HFF-Myc (cell line): ENCODE results near the gene DDX19B.
"Not testable (repeated sequence)": the region's sequence is repeated elsewhere in the genome, so short reads cannot be mapped to it uniquely, and the experiment has no call there.

Experiments
- DNase-seq: peaks from one replicate; pipeline ENCODE4 v3.0.0-alpha.2; 2011; ENCODE audit warnings: low read depth; ENCODE audit errors: extremely low read depth
- H3K4me3 ChIP-seq: replicated peaks from 2 replicates; pipeline ENCODE4 v1.5.1; 2011; ENCODE audit warnings: low read depth, mild to moderate bottlenecking, control low read depth, low read length
- TF ChIP-seq, protein P1 (sequence below): IDR thresholded peaks from 2 replicates; pipeline ENCODE4 v1.5.1; 2012; ENCODE audit warnings: mild to moderate bottlenecking, low read depth, low read length, control low read depth; ENCODE audit errors: missing control alignments

DDX19B gene

DNA sequence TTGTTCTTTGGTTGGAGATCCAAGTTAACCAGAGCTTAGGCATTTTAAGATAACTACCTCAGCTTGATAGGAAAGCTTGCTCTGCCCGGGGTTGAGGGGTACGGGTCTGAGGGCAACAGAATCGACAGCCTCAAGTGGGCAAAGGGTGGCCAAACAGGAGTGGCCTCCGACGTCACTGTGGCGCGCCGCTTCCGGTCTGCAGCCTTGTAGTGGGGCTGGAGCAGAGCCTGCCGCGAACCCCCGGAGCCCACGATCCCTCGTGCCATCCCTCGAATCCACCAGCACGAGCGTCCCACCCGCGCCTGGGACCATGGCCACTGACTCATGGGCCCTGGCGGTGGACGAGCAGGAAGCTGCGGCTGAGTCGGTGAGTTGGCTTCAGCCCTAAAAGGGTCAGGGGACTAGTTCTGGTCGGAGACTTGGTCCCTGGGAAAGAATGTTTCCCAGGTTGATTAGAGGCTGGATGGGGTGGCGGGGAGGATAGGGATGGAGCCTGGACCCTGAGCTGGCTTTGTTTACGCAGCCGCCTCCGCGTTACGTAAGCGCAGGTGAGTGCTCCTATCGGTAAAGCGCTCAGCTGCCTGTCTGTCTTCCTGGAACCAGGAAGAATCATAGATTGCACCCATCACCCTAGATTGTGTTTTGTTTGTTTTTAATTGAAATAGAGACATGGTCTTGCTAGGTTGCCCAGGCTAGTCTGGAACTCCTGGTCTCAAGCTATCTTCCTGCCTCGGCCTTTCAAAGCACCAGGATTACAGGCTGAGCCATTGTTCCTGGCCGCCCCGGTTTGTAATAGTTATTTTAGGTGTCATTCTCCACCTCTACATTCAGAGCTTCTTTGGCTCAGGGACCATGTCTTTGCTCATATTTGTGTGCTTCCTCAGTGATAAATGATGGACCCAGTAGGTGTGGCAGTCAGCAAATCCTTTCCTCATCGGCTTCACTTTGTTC lies at the start of gene DDX19B:
DDX19B (plus strand) TSS at position 199 of the 951 bp plus-strand sequence; CDS start at position 311, 112 bp downstream.
- DNase-seq = peak; percentile 33
- TF ChIP-seq, protein P1, sequence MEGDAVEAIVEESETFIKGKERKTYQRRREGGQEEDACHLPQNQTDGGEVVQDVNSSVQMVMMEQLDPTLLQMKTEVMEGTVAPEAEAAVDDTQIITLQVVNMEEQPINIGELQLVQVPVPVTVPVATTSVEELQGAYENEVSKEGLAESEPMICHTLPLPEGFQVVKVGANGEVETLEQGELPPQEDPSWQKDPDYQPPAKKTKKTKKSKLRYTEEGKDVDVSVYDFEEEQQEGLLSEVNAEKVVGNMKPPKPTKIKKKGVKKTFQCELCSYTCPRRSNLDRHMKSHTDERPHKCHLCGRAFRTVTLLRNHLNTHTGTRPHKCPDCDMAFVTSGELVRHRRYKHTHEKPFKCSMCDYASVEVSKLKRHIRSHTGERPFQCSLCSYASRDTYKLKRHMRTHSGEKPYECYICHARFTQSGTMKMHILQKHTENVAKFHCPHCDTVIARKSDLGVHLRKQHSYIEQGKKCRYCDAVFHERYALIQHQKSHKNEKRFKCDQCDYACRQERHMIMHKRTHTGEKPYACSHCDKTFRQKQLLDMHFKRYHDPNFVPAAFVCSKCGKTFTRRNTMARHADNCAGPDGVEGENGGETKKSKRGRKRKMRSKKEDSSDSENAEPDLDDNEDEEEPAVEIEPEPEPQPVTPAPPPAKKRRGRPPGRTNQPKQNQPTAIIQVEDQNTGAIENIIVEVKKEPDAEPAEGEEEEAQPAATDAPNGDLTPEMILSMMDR = no peak
- peak within 1 kb of the TSS; percentile 82 for H3K4me3 ChIP-seq

- H3K4me3 ChIP-seq = peak overlapping the region; percentile 67
- not testable (repeated sequence) for DNase-seq
Measured at GRCh38 chr16:70249697-70250096, 49.3 kb upstream of the DDX19B start.

GRCh38 chr16:70250748-70251628 lies 48.0 kb upstream of the DDX19B start:
- TF ChIP-seq, protein P1 = no peak
- no peak for DNase-seq
- peak overlapping the region; percentile 67 for H3K4me3 ChIP-seq

- DNase-seq = peak; percentile 73
- peak within 1 kb of the TSS; percentile 67 for H3K4me3 ChIP-seq
- TF ChIP-seq, protein P1 = peak; percentile 88
Measured at GRCh38 chr16:70251629-70252354, 47.2 kb upstream of the DDX19B start, which contains the start of gene EXOSC6. EXOSC6 (minus strand) TSS chr16:70251940; CDS start chr16:70251900, 40 bp downstream.

DNA sequence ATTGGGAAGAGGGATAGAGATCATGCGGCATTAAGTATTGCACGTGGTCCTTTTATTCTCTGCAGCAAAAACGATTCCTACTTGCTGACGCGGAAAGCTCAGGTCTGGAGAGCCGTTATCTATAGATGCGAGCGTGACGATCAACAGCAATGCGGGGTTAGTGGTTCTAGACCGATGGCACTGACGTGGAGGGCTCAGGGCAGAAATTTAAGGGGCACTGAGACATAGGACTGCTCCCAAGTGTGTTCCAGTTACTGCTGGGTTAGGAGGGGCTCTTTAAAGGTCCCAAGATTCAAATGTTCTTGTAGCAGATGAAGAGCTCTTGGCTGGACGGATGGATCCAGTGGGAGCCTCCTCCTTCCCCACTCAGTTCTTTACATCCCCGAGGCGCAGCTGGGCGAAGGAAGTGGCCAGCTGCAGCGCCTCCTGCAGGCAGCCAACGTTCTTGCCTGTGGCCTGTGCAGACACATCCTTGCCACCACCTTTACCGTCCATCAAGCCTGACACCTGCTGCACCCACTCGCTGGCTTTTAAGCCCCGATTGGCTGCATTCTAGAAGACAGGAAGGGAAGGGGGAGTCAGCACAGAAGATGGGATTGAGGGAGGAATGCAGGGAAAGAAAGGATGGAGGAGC lies 46.5 kb upstream of the DDX19B start:
- no peak overlapping the region; the same call in 1 of the 2 replicates for H3K4me3 ChIP-seq
- no peak for DNase-seq
- TF ChIP-seq, protein P1 = peak; percentile 54

DNA sequence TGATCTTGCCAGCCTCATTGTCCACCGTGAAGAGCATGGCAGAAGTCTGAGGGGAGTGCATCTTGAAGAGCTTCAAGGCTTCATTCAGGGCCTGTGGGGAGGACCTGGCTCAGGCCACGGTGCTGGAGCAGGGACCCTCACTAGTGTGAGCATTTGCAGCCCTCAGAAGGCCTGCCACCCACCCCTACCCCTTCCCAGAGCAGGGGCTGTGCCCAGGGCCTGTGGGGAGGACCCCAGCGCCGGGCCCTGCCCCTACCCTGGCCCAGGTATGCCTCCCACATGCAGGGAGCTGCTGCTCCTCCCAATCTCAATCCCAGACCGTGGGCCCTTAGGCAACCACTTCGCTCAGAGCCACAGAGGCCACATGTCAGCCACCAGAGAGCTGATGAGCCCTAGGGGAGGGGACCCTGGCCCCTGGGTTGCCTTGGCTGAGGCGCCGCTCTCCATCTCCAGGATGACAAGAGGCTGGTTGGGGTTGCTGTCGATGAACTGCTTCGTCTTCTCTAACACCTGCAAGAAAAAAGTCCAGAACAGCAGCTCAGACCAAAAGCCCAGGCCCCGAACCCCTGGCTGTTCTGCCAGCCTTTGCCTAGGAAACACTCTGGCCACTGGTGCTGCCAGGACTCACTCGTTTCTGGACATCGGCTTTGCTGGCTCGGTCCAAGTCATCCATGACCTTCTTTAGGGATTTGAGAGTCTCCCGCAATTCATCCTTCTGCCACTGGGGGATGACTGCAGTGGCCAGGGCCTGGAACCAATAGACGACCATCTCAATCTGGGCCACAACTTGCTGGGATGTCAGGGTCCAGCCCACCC lies 45.5 kb upstream of the DDX19B start:
- H3K4me3 ChIP-seq = no peak overlapping the region
- TF ChIP-seq, protein P1 = peak; percentile 63
- peak; percentile 22 for DNase-seq
